ENCODE data around the gene NUDT16. TPM values are rescaled to one million over a fixed set of nuclear protein-coding genes. Genes with fewer than 3 reads are reported as not detected.
"Not testable (repeated sequence)": the region's sequence is repeated elsewhere in the genome, so short reads cannot be mapped to it uniquely, and the experiment has no call there.

The NUDT16 gene
- total RNA-seq, 2 donors from 2014 or later = 15.2 to 21.1 TPM

DNA sequence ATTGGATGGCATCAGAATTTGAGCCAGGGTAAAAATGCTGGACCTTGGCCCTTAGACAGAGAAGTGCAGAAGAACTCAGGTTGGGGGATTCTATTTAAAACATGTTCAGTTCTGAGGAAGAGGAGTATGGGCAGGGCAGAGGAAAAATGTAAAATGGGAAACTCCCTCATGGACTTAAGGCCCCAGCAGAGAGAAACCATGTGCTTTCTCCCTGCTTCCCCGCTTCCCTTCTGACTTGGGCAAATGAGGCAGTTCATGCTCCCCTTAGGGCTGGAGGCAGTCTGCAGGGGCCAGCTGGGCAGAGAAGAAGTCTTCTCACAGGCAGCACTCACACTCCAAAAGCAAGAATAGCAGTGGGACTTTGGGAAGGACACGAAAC is 9.9 kb upstream of the NUDT16 start:
- H3K4me3 ChIP-seq (ENCODE audit: low read length) = no peak overlapping the region
- Mint-ChIP-seq H3K4me1 (no peaks in the 10 kb centered on the region), H3K27me3 (ENCODE audit: insufficient read depth) (no peaks in the 10 kb centered on the region), H3K9me3 (peaks cover 8% of the 10 kb centered on the region), H3K36me3 (ENCODE audit: low read depth) (peaks cover 33% of the 10 kb centered on the region), H3K27ac (no peak overlapping the region), H3K4me3 (no peak overlapping the region)
- TF ChIP-seq, protein P1, sequence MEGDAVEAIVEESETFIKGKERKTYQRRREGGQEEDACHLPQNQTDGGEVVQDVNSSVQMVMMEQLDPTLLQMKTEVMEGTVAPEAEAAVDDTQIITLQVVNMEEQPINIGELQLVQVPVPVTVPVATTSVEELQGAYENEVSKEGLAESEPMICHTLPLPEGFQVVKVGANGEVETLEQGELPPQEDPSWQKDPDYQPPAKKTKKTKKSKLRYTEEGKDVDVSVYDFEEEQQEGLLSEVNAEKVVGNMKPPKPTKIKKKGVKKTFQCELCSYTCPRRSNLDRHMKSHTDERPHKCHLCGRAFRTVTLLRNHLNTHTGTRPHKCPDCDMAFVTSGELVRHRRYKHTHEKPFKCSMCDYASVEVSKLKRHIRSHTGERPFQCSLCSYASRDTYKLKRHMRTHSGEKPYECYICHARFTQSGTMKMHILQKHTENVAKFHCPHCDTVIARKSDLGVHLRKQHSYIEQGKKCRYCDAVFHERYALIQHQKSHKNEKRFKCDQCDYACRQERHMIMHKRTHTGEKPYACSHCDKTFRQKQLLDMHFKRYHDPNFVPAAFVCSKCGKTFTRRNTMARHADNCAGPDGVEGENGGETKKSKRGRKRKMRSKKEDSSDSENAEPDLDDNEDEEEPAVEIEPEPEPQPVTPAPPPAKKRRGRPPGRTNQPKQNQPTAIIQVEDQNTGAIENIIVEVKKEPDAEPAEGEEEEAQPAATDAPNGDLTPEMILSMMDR (conservative IDR thresholded peaks at IDR 0.05) = no peak
- no peak overlapping the region for H3K27ac ChIP-seq (ENCODE audit: low read depth, low read length)
- H3K9ac ChIP-seq (ENCODE audit: extremely low read depth, low read length, poor library complexity, severe bottlenecking) = no peak overlapping the region
- peaks cover 9% of the 10 kb centered on the region for H3K36me3 ChIP-seq (ENCODE audit: control insufficient read depth, insufficient read depth, low read length)
- DNase-seq = no peak
- peaks cover 14% of the 10 kb centered on the region for H3K9me3 ChIP-seq (ENCODE audit: control insufficient read depth, low read length)
- WGBS, 2 experiments (ENCODE audit: insufficient coverage in 1 of 2, insufficient read length in 1 of 2) = 89 to 100% methylated on average over 1 to 2 of the region's 2 CpGs
- no peaks in the 10 kb centered on the region for H3K27me3 ChIP-seq (ENCODE audit: control insufficient read depth, insufficient read depth, low read length, poor library complexity, severe bottlenecking)
- H3K4me1 ChIP-seq (ENCODE audit: control insufficient read depth, insufficient read depth, low read length) = no peaks in the 10 kb centered on the region

DNA sequence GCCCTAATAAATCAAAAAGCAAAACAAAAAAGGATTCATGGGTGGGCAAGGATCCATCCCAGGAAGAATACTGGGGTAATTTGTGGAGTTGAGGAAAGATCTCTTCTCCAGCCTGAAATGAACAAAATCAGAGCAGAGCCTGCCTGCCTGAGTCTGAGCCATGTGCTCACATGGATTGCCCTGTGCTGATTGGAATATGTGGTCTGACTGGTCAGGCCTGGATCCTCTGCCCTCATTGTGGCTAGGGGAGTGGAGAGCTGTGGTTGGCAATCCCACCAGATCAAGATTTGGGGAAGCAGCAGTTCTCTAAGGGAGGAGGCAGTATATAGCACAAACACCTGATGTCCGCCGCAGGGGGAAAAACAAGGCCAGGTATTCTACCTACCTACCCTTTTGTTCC is 6.8 kb upstream of the NUDT16 start:
- WGBS, 2 experiments (ENCODE audit: insufficient coverage in 1 of 2, insufficient read length in 1 of 2) = 96 to 100% methylated on average over 2 of the region's 2 CpGs
- DNase-seq = no peak
- no peak overlapping the region for H3K9ac ChIP-seq (ENCODE audit: extremely low read depth, low read length, poor library complexity, severe bottlenecking)
- Mint-ChIP-seq H3K9me3 (no peaks in the 10 kb centered on the region), H3K36me3 (ENCODE audit: low read depth) (peaks cover 28% of the 10 kb centered on the region), H3K27ac (no peak overlapping the region), H3K27me3 (ENCODE audit: insufficient read depth) (no peaks in the 10 kb centered on the region), H3K4me1 (peaks cover 1% of the 10 kb centered on the region), H3K4me3 (no peak overlapping the region)
- peaks cover 9% of the 10 kb centered on the region for H3K36me3 ChIP-seq (ENCODE audit: control insufficient read depth, insufficient read depth, low read length)
- TF ChIP-seq, protein P1 (conservative IDR thresholded peaks at IDR 0.05) = no peak
- no peak overlapping the region for H3K27ac ChIP-seq (ENCODE audit: low read depth, low read length)
- H3K9me3 ChIP-seq (ENCODE audit: control insufficient read depth, low read length) = no peaks in the 10 kb centered on the region
- no peaks in the 10 kb centered on the region for H3K4me1 ChIP-seq (ENCODE audit: control insufficient read depth, insufficient read depth, low read length)
- H3K4me3 ChIP-seq (ENCODE audit: low read length) = no peak overlapping the region
- no peaks in the 10 kb centered on the region for H3K27me3 ChIP-seq (ENCODE audit: control insufficient read depth, insufficient read depth, low read length, poor library complexity, severe bottlenecking)

DNA sequence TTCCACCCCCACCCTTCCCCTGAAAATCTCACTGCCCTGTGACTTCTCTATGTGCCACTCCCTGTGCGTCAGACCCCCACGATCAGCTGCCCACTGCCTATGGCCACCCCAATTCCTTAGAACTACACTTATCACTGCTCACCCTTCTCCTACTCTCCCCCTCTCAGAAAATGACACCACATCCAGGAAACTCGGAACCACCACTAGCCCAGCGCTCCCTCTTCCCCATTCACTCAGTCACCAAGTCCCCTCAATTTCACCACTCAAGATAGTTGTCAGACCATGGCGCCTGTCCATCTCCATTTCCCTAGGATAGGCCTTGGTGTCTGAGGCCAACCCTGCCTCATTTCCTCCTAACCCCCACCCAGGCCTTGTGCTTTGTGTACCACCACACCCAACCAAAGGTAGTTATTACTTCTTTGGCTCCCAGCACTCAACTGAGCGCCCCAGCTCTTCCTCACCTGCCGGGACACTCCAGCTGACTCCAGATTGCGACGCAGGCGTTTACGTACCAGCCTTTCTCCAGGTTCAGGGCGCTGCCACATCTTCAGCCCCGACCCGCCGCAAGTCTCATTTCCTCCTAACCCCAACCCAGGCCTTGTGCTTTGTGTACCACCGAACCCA is 641 bp upstream of the NUDT16 start:
- not testable (repeated sequence) for H3K9me3 Mint-ChIP-seq; H3K9me3 ChIP-seq (ENCODE audit: control insufficient read depth, low read length); H3K4me1 ChIP-seq (ENCODE audit: control insufficient read depth, insufficient read depth, low read length); DNase-seq; H3K27me3 ChIP-seq (ENCODE audit: control insufficient read depth, insufficient read depth, low read length, poor library complexity, severe bottlenecking); H3K27me3 Mint-ChIP-seq (ENCODE audit: insufficient read depth); H3K27ac ChIP-seq (ENCODE audit: low read depth, low read length)
- Mint-ChIP-seq H3K4me3 (peak overlapping the region; percentile 91), H3K36me3 (ENCODE audit: low read depth) (peaks cover 23% of the 10 kb centered on the region), H3K4me1 (peaks cover 27% of the 10 kb centered on the region), H3K27ac (peak overlapping the region; percentile 96)
- Histone ChIP-seq H3K9ac (ENCODE audit: extremely low read depth, low read length, poor library complexity, severe bottlenecking) (peak overlapping the region; percentile 50), H3K36me3 (ENCODE audit: control insufficient read depth, insufficient read depth, low read length) (peaks cover 11% of the 10 kb centered on the region), H3K4me3 (ENCODE audit: low read length) (peak overlapping the region; percentile 94)
- 28% methylated on average over 13 to 16 of the region's 16 CpGs for WGBS, 2 experiments (ENCODE audit: insufficient coverage in 1 of 2, insufficient read length in 1 of 2)
